CD4-positive, alpha-beta T cell treated with Interleukin-4 for 4 hours (primary cell): ENCODE measurements around the gene NAMPT.
"Not testable (repeated sequence)": the region's sequence is repeated elsewhere in the genome, so short reads cannot be mapped to it uniquely, and the experiment has no call there.

Experiments
- DNase-seq: peaks from one replicate; pipeline ENCODE4 v3.0.0-alpha.2; 2020

Gene NAMPT

GRCh38 chr7:106284714-106285050 is at the start of gene NAMPT:
TSS of gene NAMPT (minus strand) at chr7:106284983. CDS start at chr7:106284884, 99 bp downstream.
- DNase-seq: no peak

- no peak for DNase-seq
Measured at GRCh38 chr7:106332201-106332600, 47.4 kb upstream of the NAMPT start.

- no peak for DNase-seq
Measured at GRCh38 chr7:106331441-106332175, 46.8 kb upstream of the NAMPT start.

DNA sequence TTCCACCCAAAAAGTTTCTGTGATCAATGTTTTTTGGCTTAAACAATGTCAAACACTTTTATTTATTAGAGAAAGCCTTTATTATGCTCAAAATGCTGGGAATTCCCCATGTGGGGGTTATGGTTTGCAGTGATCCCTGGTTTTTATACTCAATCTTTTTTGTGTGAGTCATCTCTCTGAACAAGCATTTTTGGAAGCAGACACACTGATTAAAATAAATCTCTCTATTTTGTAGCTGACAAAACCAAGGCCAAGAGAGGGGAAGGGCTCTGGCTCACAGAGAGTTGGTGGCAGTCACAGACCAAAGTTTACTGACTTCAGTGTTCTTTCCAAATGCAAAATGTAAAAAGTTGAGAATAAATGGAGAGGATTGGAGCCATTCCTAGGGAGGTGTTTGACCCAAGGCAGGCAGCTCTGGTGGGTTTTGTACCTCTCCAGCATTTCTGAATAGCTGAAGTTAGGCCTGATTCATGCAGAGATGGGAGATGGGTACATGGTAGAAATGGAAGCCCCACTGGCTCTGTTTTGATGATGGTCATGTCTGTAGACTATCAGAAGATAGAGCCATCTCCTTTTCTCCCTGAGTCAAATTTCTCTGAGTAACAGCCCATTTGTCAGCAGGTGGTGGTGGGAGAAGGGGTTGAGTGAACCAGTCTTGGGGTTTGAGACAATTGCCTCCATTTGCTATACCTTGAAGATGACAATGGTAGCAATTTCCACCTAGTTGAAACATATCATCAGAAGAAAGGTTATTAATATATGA is 45.4 kb upstream of the NAMPT start:
- no peak for DNase-seq

GRCh38 chr7:106329408-106329807 is 44.6 kb upstream of the NAMPT start:
- no peak for DNase-seq

DNA sequence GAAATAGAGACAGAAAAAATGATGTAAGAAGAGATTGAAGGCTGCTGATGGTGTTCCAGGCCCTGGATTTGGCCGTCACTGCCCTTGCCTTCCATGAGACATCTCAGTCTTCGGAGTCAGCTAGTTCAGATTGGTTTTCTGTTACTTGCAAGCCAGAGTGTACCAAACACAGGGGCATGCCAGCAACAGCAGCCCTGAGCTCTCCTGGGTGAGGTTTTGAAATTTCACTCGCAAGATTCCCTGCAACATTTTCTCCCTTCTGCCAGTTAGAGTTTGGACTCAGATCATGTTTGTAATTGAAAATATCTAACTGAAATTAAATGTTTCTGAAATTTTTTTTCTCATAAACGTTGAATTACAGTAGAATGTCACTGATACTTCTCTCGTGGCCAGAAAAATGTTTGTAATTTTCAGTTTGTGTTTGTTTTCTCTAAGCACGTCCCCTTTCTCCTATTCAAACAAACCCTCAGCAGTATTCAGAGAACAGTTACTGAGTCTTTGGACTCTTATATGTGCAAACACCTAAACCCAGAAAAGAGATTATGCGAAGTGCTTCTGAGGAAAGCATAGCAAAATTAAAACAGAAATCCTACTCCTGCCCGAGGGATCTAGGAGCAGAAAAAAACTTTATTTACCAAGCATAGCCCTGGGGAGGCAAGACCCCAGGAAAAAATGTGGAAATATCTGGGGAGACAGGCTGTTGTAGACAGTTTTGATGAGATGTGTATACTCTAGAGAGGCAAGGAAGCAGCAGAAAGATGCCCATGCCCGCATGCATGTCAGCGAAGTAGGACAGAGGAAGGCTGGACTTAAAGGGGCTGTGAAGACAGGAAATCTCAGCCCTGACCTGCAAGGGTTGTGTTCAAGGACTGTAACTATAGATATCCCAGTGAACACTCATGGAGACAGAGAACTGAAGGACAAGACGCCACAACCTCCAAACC is 43.0 kb upstream of the NAMPT start:
- no peak for DNase-seq

DNA sequence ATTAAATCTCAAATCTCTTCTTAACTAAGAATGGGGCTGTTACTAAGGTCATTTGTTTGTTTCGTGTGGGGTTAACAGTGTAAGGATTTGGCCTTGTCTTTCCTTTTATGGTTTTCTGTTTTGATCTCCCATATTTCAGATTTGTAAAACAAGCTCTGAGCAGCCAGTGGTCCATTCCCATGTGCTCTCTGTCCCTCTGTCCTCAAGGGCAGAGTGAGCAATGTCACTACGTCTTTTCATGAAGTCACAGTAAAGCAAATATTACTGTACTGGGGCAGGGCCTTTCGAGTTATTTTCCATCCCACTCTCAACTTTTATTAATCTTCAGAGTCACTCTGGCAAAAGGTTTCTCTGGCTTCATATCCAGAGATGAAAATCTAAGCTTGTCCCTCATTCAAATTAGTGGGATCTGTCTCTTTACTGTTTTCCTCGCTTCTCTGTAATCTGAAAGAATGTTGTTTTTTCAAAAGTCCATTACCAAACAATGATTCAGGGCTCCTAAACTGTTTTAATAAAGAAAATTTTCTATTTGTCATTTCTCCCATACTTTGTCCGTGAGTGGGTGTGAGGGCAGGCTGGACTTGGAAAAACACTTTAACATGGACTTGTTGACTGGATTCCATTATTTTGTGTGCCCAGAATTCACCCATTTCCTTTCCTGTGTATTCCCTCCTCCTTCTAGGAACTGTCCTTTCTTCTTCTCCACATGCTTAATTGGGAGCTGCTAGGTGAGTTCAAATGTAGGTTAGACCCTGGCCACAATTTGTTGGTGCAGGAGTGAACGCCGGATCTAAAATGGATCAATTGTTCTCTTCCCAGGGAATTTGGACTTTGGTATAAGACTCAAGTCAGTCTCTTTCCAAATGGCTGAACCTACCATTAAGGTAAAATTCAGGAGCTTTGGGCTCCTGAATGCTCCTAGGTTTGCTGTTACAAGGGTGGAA is 42.1 kb upstream of the NAMPT start:
- no peak for DNase-seq

DNA sequence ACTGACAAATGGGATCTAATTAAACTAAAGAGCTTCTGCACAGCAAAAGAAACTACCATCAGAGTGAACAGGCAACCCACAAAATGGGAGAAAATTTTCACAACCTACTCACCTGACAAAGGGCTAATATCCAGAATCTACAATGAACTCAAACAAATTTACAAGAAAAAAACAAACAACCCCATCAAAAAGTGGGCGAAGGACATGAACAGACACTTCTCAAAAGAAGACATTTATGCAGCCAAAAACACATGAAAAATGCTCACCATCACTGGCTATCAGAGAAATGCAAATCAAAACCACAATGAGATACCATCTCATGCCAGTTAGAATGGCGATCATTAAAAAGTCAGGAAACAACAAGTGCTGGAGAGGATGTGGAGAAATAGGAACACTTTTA is 39.7 kb upstream of the NAMPT start:
- not testable (repeated sequence) for DNase-seq

DNA sequence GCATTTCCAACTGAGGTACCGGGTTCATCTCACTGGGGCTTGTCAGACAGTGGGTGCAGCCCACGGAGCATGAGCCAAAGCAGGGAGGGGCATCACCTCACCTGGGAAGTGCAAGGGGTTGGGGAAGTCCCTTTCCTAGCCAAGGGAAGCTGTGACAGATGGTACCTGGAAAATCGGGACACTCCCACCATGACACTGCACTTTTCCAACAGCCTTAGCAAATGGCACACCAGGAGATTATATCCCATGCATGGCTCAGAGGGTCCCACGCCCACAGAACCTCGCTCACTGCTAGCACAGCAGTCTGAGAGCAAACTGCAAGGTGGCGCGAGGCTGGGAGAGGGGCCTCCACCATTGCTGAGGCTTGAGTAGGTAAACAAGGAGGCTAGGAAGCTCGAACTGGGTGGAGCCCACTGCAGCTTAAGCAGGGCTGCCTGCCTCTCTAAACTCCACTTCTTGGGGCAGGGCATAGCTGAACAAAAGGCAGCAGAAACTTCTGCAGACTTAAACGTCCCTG is 35.5 kb upstream of the NAMPT start:
- DNase-seq: not testable (repeated sequence)

GRCh38 chr7:106318482-106318881 is 33.7 kb upstream of the NAMPT start:
- no peak for DNase-seq

- no peak for DNase-seq
Measured at GRCh38 chr7:106317971-106318370, 33.2 kb upstream of the NAMPT start.

GRCh38 chr7:106316947-106317346 is 32.2 kb upstream of the NAMPT start:
- no peak for DNase-seq

DNA sequence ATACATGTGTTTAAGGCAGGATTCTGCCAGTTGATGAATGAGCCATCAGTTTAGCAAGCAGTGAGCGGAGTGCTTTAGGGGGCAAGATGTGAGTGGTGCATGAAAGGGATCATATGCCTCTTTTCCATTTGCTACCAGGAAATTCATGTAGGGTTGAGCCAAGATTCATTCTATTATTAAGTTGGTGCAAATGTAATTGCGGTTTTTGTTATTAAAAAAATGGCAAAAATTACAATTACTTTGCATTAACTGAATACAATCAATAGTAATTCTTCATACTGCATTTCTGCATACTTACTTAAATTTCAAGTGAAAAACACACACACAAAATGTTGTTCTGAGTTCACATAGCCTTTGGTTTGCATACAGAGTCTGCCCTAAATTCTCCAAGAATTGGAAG is 30.1 kb upstream of the NAMPT start:
- no peak for DNase-seq

GRCh38 chr7:106313966-106314365 is 29.2 kb upstream of the NAMPT start:
- no peak for DNase-seq

DNA sequence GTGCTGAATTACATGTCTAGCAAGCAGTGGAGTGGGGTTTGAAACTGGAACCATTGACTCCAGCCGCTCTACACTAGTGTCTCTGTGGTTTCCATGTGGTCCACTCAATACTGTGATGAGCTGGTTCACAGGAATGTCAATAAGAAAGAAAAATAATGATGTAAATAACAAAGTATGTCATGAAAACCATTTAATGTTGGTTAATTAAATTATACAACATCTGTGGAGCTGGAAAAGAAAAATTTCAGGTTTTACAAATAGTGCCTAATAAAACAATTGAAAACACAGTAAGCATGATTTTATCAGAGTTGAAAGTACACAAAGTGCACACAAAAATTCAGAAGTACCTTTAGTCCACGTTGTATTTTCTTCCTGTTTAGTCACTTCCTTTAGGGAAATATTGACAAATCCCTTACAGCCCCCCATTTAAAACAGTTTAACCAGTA is 28.7 kb upstream of the NAMPT start:
- DNase-seq: no peak

DNA sequence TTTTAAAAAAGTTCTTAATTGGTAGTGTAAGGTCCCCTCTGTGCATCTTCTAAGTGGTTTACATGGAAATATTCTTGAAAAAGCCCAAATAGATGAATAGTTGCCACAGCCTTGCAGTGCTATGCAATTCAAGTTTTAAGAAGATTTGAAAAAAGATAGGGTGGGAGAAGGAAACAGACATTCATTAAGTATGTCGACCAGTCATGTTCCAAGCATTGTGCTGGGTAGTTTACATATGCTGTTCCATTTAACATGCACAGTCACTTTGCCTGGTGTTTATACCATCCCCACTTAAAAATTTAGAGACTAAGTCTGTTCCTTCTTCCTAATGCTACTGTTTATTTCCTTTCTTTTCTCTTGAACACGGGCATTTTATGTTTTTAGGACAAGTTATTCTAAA is 28.1 kb upstream of the NAMPT start:
- no peak for DNase-seq

DNA sequence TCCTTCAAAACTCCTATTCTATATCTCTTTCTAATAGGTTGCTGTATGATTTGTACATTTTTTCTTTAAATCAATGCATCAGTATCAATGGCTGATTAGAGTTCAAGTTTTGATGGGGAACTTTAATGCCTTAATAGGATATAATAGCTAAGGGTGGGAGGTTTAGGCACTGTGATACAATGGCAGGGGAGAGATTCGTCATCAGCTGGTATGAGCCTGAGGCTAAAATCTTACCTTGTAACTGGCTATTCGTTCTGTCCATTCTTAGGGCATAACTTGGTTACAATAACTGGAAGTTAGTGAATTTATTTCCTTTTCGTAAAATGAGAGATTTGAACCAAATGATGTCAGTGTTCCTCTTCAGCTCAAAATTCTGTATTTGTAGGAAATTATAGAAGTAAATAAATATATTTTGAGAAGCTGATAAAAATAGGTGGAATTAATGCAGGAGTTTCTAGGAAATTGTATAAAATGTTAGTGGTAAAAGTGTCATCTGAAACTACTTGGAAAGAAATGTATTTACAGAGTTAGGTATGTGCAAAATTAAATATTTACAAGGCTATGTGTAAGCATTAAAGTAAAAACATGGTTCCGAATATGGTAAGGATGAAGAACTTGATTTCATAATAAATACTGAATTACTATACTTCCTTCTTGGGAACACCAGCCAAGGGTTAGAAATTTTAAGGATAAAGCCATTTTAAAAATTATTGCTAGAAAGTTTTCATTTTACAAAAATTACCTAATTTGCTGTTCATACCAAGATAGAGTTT is 27.5 kb upstream of the NAMPT start:
- DNase-seq: no peak

GRCh38 chr7:106309362-106309761 is 24.6 kb upstream of the NAMPT start:
- DNase-seq: no peak

- no peak for DNase-seq
Measured at GRCh38 chr7:106306256-106306655, 21.5 kb upstream of the NAMPT start.

GRCh38 chr7:106305732-106306131 is 20.9 kb upstream of the NAMPT start:
- DNase-seq: no peak

DNA sequence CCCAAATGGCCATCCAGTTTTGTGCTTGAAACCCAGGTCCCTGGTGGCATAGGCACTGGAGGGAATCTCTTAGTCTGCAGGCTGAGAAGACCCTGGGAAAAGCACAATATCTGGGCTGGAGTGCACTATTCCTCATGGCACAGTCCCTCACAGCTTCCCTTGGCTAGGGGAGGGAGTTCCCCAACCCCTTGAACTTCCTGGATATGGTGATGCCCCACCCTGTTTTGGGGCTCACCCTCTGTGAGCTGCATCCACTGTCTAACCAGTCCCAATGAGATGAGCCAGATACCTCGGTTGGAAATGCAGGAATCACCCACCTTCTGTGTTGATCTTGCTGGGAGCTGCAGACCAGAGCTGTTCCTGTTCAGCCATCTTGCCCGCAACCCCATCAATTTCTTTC is 19.8 kb upstream of the NAMPT start:
- no peak for DNase-seq
